ENCODE measurements around the gene SLC4A4. TPM values are rescaled to one million over a fixed set of nuclear protein-coding genes. Genes with fewer than 3 reads are reported as not detected.

Gene SLC4A4
- total and polyA plus RNA-seq, 2 of the 13 experiments (the other 11 are each of a cell fraction or from before 2014, with no cell fraction given), result 0.01 TPM; not detected in 1

DNA sequence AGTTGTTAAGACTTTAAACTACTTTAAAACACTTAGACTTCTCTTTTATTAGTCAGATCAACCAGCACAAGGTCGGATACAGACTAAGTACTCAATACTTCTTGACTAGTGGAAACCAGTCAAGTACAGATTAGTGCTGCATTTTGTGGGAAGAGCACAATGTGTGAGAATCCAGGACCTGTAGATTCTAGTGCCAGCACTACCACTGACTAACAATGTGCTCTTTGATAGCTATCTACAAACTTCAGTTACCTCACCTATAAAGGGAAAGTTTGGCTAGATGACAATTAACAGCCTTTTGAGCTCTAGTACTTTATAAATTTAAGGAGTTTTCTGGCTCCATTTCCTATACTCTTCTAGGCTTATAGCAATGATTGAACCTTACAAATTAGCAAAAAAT lies 181.5 kb downstream of the SLC4A4 start:
- TF ChIP-seq ZNF460 (CRISPR knock-in tag; IDR thresholded peaks at IDR 0.05; ENCODE audit: borderline replicate concordance) (no peak), IRX3 (CRISPR knock-in tag; IDR thresholded peaks at IDR 0.05; ENCODE audit: borderline replicate concordance, low read depth) (no peak), ZNF83 (CRISPR knock-in tag; IDR thresholded peaks at IDR 0.05; ENCODE audit: borderline replicate concordance) (no peak), RELA (CRISPR knock-in tag; IDR thresholded peaks at IDR 0.05) (no peak), ZFYVE20 (CRISPR knock-in tag; IDR thresholded peaks at IDR 0.05; ENCODE audit: borderline replicate concordance, low read depth) (no peak), EP300 (IDR thresholded peaks at IDR 0.05; ENCODE audit: low read depth in 2 of 2, low read length in 2 of 2) (no peak), EP300 (CRISPR knock-in tag; IDR thresholded peaks at IDR 0.05; ENCODE audit: borderline replicate concordance) (no peak)
- TF ChIP-seq, protein P1, sequence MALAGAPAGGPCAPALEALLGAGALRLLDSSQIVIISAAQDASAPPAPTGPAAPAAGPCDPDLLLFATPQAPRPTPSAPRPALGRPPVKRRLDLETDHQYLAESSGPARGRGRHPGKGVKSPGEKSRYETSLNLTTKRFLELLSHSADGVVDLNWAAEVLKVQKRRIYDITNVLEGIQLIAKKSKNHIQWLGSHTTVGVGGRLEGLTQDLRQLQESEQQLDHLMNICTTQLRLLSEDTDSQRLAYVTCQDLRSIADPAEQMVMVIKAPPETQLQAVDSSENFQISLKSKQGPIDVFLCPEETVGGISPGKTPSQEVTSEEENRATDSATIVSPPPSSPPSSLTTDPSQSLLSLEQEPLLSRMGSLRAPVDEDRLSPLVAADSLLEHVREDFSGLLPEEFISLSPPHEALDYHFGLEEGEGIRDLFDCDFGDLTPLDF (CRISPR knock-in tag; IDR thresholded peaks at IDR 0.05), result no peak
- TF ChIP-seq, protein P2, sequence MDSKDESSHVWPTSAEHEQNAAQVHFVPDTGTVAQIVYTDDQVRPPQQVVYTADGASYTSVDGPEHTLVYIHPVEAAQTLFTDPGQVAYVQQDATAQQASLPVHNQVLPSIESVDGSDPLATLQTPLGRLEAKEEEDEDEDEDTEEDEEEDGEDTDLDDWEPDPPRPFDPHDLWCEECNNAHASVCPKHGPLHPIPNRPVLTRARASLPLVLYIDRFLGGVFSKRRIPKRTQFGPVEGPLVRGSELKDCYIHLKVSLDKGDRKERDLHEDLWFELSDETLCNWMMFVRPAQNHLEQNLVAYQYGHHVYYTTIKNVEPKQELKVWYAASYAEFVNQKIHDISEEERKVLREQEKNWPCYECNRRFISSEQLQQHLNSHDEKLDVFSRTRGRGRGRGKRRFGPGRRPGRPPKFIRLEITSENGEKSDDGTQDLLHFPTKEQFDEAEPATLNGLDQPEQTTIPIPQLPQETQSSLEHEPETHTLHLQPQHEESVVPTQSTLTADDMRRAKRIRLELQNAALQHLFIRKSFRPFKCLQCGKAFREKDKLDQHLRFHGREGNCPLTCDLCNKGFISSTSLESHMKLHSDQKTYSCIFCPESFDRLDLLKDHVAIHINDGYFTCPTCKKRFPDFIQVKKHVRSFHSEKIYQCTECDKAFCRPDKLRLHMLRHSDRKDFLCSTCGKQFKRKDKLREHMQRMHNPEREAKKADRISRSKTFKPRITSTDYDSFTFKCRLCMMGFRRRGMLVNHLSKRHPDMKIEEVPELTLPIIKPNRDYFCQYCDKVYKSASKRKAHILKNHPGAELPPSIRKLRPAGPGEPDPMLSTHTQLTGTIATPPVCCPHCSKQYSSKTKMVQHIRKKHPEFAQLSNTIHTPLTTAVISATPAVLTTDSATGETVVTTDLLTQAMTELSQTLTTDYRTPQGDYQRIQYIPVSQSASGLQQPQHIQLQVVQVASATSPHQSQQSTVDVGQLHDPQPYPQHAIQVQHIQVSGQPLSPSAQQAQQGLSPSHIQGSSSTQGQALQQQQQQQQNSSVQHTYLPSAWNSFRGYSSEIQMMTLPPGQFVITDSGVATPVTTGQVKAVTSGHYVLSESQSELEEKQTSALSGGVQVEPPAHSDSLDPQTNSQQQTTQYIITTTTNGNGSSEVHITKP (CRISPR knock-in tag; IDR thresholded peaks at IDR 0.05; ENCODE audit: low read depth), result no peak
- DNase-seq (ENCODE audit: low spot score) (no peak), ATAC-seq (no peak), FAIRE-seq (no peak)
- no peaks in the 10 kb centered on the region for H3K27me3 ChIP-seq (ENCODE audit: control insufficient read depth in 1 of 2, insufficient read depth in 2 of 2, low read length in 2 of 2)
- H3K4me2 ChIP-seq (ENCODE audit: low read depth, low read length), result no peak overlapping the region
- no peaks in the 10 kb centered on the region for H3K36me3 ChIP-seq (replicated peaks in 1 of 2; ENCODE audit: control insufficient read depth in 1 of 2, insufficient read depth in 2 of 2, low read length in 2 of 2)
- WGBS (ENCODE audit: low lambda C conversion rate), result 0% methylated on average over 1 of the region's 1 CpG
- no peak overlapping the region for H2AFZ ChIP-seq (ENCODE audit: low read length)
- H3K79me2 ChIP-seq (ENCODE audit: insufficient read depth, low read length), result no peaks in the 10 kb centered on the region
- in situ Hi-C loops (cut with HindIII; ENCODE audit: extremely low pct_ligation_motif_present, low pct_unique_long_range_greater_than_20kb) (no loop called here), intact Hi-C loops (cut with micrococcal nuclease; ENCODE audit: unreplicated experiment) (no loop called here)
- H3K9ac ChIP-seq (ENCODE audit: insufficient read depth, low read depth, low read length), result no peak overlapping the region
- no TSS peak for BruUV-seq (replicated peaks)
- CTCF ChIA-PET (ENCODE audit: low intra/inter-chr PET ratio, low total read pairs), result no interaction called here
- H3K9me3 ChIP-seq (ENCODE audit: low read length), result peaks cover 23% of the 10 kb centered on the region
- H3K27ac ChIP-seq (ENCODE audit: extremely low read length, insufficient read depth, low read length), result no peak overlapping the region
- H3K4me1 ChIP-seq (ENCODE audit: insufficient read depth, low read length), result no peaks in the 10 kb centered on the region
- H3K4me3 ChIP-seq (replicated peaks in 1 of 3; ENCODE audit: insufficient read depth in 1 of 3, low read depth in 2 of 3, low read length in 3 of 3), result no peak overlapping the region
- no peaks in the 10 kb centered on the region for H4K20me1 ChIP-seq (ENCODE audit: insufficient read depth, low read length)
- POLR2A ChIA-PET, result no interaction called here

All from HepG2 (cell line).